AG08395 (cell line): ENCODE measurements around the gene IL21R.
"Not testable (repeated sequence)": the region's sequence is repeated elsewhere in the genome, so short reads cannot be mapped to it uniquely, and the experiment has no call there.

Source experiments
- DNase-seq: peaks from one replicate; pipeline ENCODE4 v3.0.0; 2012; ENCODE audit warnings: mixed read lengths, low spot score

Gene IL21R

GRCh38 chr16:27402964-27403600 lies 1.1 kb downstream of the IL21R start:
- no peak for DNase-seq

GRCh38 chr16:27403601-27403992 lies 1.6 kb downstream of the IL21R start:
- no peak for DNase-seq

GRCh38 chr16:27404163-27404823 lies 2.3 kb downstream of the IL21R start:
- no peak for DNase-seq

- no peak for DNase-seq
Measured at GRCh38 chr16:27405546-27406451, 3.8 kb downstream of the IL21R start.

GRCh38 chr16:27406511-27407128 lies 4.6 kb downstream of the IL21R start:
- no peak for DNase-seq

- no peak for DNase-seq
Measured at GRCh38 chr16:27407133-27407532, 5.2 kb downstream of the IL21R start.

- peak; percentile 66 for DNase-seq
Measured at GRCh38 chr16:27408012-27408601, 6.1 kb downstream of the IL21R start.

- DNase-seq = no peak
Measured at GRCh38 chr16:27408602-27409031, 6.6 kb downstream of the IL21R start.

- not testable (repeated sequence) for DNase-seq
Measured at GRCh38 chr16:27409958-27410357, 8.0 kb downstream of the IL21R start.

- DNase-seq = no peak
Measured at GRCh38 chr16:27410761-27411160, 8.8 kb downstream of the IL21R start.

- DNase-seq = no peak
Measured at GRCh38 chr16:27413956-27414355, 12.0 kb downstream of the IL21R start.

GRCh38 chr16:27414788-27415431 lies 12.9 kb downstream of the IL21R start:
- no peak for DNase-seq

- no peak for DNase-seq
Measured at GRCh38 chr16:27417047-27417671, 15.2 kb downstream of the IL21R start.

- no peak for DNase-seq
Measured at GRCh38 chr16:27421961-27422740, 20.2 kb downstream of the IL21R start.

GRCh38 chr16:27424772-27425498 lies 23.0 kb downstream of the IL21R start:
- DNase-seq = no peak

GRCh38 chr16:27425961-27426360 lies 24.0 kb downstream of the IL21R start:
- no peak for DNase-seq

- peak; percentile 94 for DNase-seq
Measured at GRCh38 chr16:27426423-27427408, 24.7 kb downstream of the IL21R start.

GRCh38 chr16:27427538-27427937 lies 25.6 kb downstream of the IL21R start:
- no peak for DNase-seq
